Stimulated activated CD4-positive, alpha-beta T cell treated with anti-CD3 and anti-CD28 coated beads, Interleukin-4, amount 100 ng/mL, for 1 hour (primary cell): ENCODE measurements around the gene TNK1.
"Not testable (repeated sequence)": the region's sequence is repeated elsewhere in the genome, so short reads cannot be mapped to it uniquely, and the experiment has no call there.

Source experiments
- DNase-seq: peaks from one replicate; pipeline ENCODE4 v3.0.0-alpha.2; 2020

TNK1 gene

GRCh38 chr17:7355573-7355972, 25.3 kb upstream of the TNK1 start:
- DNase-seq: no peak

DNA sequence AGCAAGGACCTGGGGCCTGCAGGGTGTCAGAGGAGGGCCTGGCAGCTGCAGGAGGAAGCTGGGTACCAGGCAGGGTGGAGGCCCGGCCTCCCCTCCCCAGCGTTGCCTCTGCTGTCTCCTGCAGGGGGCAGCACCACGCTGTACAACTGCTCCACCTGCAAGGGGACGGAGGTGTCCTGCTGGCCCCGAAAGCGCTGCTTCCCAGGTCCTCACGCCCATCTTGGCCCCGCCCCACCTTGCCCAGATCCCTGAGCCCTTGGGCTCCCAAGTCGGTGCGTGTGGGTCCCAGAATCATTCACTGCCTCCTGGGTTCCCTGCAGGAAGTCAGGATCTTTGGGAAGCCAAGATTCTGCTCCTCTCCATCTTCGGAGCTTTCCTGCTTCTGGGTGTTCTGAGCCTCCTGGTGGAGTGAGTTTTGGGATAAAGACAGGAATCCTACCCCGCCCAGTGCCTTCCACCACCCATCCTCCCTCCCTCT, 24.8 kb upstream of the TNK1 start:
- peak; percentile 84 for DNase-seq

GRCh38 chr17:7356756-7357155, 24.1 kb upstream of the TNK1 start:
- DNase-seq: no peak

GRCh38 chr17:7357381-7357780, 23.5 kb upstream of the TNK1 start:
- no peak for DNase-seq

GRCh38 chr17:7361906-7362305, 19.0 kb upstream of the TNK1 start:
- DNase-seq: no peak

GRCh38 chr17:7363311-7363710, 17.6 kb upstream of the TNK1 start:
- no peak for DNase-seq

DNA sequence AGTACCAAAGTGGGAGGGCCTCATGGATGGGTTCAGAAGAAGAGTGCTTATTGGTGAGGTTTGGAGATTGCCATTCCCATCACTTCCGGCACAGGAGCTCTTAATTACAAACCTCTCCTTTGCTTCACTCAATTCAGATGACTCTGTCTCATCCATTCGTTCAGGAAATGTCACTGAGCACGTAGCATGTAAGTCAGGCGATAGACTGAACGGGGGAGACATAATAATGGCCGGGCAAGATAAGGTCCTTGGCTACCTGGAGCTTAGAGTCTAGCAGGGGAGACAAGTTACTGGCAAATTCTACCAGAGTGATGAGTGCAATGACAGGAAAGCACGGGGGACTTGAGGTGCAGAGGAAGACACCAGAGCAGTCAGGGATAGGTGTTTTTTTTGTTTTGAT, 14.9 kb upstream of the TNK1 start:
- DNase-seq: not testable (repeated sequence)

- DNase-seq: no peak
Measured at GRCh38 chr17:7367083-7367482, 13.8 kb upstream of the TNK1 start.

GRCh38 chr17:7367918-7368598, 12.8 kb upstream of the TNK1 start:
- DNase-seq: no peak

DNA sequence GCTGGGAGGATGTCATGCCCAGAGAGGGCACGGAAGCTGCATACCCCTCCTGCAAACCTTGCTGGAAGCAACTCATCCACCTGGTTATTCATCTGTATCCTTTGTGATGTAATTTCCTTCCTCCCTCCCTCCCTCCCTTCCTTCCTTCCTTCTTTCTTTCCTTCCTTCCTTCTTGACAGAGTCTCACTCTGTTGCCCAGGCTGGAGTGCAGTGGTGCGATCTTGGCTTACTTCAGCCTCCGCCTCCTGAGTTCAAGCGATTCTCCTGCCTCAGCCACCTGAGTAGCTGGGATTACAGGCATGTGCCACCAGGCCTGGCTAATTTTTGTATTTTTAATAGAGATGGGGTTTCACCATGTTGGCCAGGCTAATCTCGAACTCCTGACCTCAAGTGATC, 12.3 kb upstream of the TNK1 start:
- DNase-seq: not testable (repeated sequence)

GRCh38 chr17:7369825-7370224, 11.1 kb upstream of the TNK1 start:
- DNase-seq: no peak

DNA sequence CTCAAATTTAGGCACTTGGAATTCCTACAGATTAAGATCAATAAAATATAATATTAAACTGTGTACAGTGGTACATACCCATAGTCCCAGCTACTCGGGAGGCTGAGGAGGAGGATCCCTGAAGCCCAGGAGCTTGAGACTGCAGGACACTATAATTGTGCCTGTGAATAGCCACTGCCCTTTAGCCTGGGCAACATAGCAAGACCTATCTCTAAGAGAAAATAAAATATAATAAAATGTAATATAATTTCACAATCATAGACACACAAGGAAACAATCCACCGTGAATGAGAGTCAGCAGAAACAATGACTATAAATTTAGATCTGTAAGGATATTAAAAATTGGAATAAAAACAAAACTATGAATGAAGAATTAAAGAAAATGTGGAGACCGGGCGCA, 10.0 kb upstream of the TNK1 start:
- DNase-seq: no peak

DNA sequence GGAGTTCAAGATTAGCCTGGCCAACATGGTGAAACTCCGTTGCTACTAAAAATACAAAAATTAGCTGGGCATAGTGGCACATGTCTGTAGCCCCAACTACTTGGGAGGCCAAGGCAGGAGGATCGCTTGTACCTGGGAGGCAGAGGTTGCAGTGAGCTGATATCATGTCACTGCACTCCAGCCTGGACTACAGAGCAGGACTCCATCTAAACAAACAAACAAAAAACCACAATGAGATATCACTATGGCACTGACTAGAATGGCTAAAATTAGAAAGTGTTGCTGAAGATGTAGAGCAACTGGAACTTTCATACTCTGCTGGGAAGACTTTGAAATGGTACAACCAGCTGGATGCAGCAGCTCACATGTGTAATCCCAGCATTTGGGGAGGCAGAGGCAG, 6.5 kb upstream of the TNK1 start:
- DNase-seq: no peak

DNA sequence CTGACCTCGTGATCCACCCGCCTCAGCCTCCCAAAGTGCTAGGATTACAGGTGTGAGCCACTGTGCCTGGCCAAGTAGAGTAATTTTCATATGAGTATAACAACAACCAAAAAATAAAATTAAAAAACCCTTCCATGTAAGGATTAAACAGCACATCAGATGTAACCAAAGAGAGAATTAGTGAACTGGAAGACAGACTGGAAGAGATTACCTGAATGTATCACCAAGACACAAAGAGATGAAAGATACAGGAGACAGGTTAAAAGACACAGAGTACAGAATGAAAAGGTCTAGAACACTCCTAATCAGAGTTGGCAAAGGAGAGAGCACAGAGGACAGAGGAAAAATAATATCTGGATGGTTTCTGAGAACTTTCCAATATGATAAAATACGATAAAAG, 1.8 kb upstream of the TNK1 start:
- no peak for DNase-seq

GRCh38 chr17:7380321-7380720, 568 bp upstream of the TNK1 start:
- DNase-seq: no peak

- DNase-seq: no peak
Measured at GRCh38 chr17:7382901-7383300, 2.0 kb downstream of the TNK1 start.

DNA sequence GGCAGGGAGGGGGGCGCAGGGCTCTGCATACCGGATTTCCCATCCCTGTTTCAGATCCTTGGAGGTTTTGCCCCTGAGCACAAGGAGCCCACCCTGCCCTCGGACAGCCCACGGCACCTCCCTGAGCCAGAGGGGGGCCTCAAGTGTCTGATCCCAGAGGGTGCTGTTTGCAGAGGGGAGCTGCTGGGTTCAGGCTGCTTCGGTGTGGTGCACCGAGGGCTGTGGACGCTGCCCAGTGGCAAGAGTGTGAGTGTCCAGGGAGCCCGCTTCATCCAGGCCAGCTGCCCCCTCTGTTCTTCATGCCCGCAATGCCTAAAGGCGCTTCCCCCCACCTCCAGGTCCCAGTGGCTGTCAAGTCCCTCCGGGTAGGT, 2.5 kb downstream of the TNK1 start:
- DNase-seq: no peak

- DNase-seq: peak; percentile 78
Measured at GRCh38 chr17:7383742-7384488, 3.0 kb downstream of the TNK1 start.

GRCh38 chr17:7384489-7385081, 3.7 kb downstream of the TNK1 start:
- no peak for DNase-seq

DNA sequence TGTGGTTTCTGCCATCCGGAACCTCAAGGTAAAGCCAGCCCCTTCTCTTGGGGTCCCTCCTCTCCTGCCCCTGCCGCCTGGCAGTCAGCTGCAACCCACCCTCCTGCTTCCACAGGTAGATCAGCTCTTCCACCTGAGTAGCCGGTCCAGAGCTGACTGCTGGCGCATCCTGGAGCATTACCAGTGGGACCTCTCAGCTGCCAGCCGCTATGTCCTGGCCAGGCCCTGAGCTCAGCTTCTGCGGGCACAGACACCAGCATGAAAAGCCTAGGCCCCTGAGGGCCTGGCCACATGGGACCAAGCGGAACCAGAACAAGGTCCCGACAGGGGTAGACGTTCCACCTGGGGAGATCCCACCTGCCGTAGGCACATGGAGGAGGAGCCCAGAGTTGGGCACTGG, 8.0 kb downstream of the TNK1 start:
- DNase-seq: no peak

- DNase-seq: no peak
Measured at GRCh38 chr17:7389924-7390910, 9.3 kb downstream of the TNK1 start.

- DNase-seq: no peak
Measured at GRCh38 chr17:7391307-7391706, 10.4 kb downstream of the TNK1 start.
